ENCODE data around the gene CYGB.

The CYGB gene

GRCh38 chr17:76550712-76551615 lies 13.5 kb upstream of the CYGB start:
- DNase-seq (ENCODE audit: low spot score): no peak

GRCh38 chr17:76549539-76549938 lies 12.0 kb upstream of the CYGB start:
- no peak for DNase-seq (ENCODE audit: low spot score)

GRCh38 chr17:76549215-76549518 lies 11.7 kb upstream of the CYGB start:
- DNase-seq (ENCODE audit: low spot score): no peak

- DNase-seq (ENCODE audit: low spot score): no peak
Observed at GRCh38 chr17:76548378-76549214, 11.1 kb upstream of the CYGB start.

GRCh38 chr17:76547642-76548202 lies 10.2 kb upstream of the CYGB start:
- no peak for DNase-seq (ENCODE audit: low spot score)

- DNase-seq (ENCODE audit: low spot score): peak; percentile 83
Observed at GRCh38 chr17:76547183-76547641, 9.7 kb upstream of the CYGB start.

GRCh38 chr17:76546556-76547182 lies 9.2 kb upstream of the CYGB start:
- DNase-seq (ENCODE audit: low spot score): no peak

GRCh38 chr17:76545918-76546555 lies 8.5 kb upstream of the CYGB start:
- DNase-seq (ENCODE audit: low spot score): no peak

- no peak for DNase-seq (ENCODE audit: low spot score)
Observed at GRCh38 chr17:76544546-76545365, 7.2 kb upstream of the CYGB start.

GRCh38 chr17:76543826-76544545 lies 6.5 kb upstream of the CYGB start:
- no peak for DNase-seq (ENCODE audit: low spot score)

- no peak for DNase-seq (ENCODE audit: low spot score)
Observed at GRCh38 chr17:76543482-76543825, 5.9 kb upstream of the CYGB start.

GRCh38 chr17:76542984-76543383 lies 5.5 kb upstream of the CYGB start:
- DNase-seq (ENCODE audit: low spot score): no peak

- DNase-seq (ENCODE audit: low spot score): no peak
Observed at GRCh38 chr17:76542566-76542971, 5.1 kb upstream of the CYGB start.

- no peak for DNase-seq (ENCODE audit: low spot score)
Observed at GRCh38 chr17:76541739-76542454, 4.4 kb upstream of the CYGB start.

- DNase-seq (ENCODE audit: low spot score): peak; percentile 99
Observed at GRCh38 chr17:76540381-76541300, 3.1 kb upstream of the CYGB start.

- no peak for DNase-seq (ENCODE audit: low spot score)
Observed at GRCh38 chr17:76539631-76540271, 2.2 kb upstream of the CYGB start, which contains the start of gene PRCD. Gene PRCD (plus strand): TSS chr17:76540044. CDS start chr17:76540142, 98 bp downstream.

GRCh38 chr17:76538941-76539570 lies 1.5 kb upstream of the CYGB start:
- no peak for DNase-seq (ENCODE audit: low spot score)

All from HuH-7.5 (cell line).